Sigmoid colon (tissue), 4 donors: Measurements from ENCODE around the gene MRC2.

Experiments
- CTCF ChIP-seq, 4 experiments: fragments of 450-650 bp in 3 of 4; fragments of 200-600 bp in 1 of 4; IDR thresholded peaks; one replicate each; pipeline ENCODE4 v1.5.1; 2016 to 2019; ENCODE audit warnings: antibody characterized with exemption in 4 of 4, mild to moderate bottlenecking in 3 of 4, moderate library complexity in 2 of 4
- EP300 ChIP-seq, 4 donors: sonication (generic); formaldehyde crosslinking; IDR thresholded peaks; one replicate each; pipeline ENCODE4 v1.6.1; 2017; ENCODE audit warnings: antibody characterized with exemption in 4 of 4
- POLR2A ChIP-seq, 2 donors: fragments of 450-650 bp; IDR thresholded peaks; one replicate each; pipeline ENCODE4 v1.6.1; 2016; ENCODE audit warnings: antibody characterized with exemption in 2 of 2, mild to moderate bottlenecking in 2 of 2, moderate library complexity in 2 of 2
- POLR2AphosphoS5 ChIP-seq, 4 donors: sonication (generic); formaldehyde crosslinking; IDR thresholded peaks; one replicate each; pipeline ENCODE4 v1.6.1; 2017; ENCODE audit warnings: antibody characterized with exemption in 4 of 4

- TF ChIP-seq POLR2A (IDR thresholded peaks at IDR 0.05), result no peak
- no peak for TF ChIP-seq EP300 (IDR thresholded peaks at IDR 0.05)
- no peak for TF ChIP-seq CTCF (IDR thresholded peaks at IDR 0.05)
- no peak for TF ChIP-seq POLR2AphosphoS5 (IDR thresholded peaks at IDR 0.05)
Observed at GRCh38 chr17:62671553-62671952, 44.1 kb downstream of the MRC2 start.
